ENCODE measurements around the gene NPAS3.
"Not testable (repeated sequence)": the region's sequence is repeated elsewhere in the genome, so short reads cannot be mapped to it uniquely, and the experiment has no call there.

The NPAS3 gene

DNA sequence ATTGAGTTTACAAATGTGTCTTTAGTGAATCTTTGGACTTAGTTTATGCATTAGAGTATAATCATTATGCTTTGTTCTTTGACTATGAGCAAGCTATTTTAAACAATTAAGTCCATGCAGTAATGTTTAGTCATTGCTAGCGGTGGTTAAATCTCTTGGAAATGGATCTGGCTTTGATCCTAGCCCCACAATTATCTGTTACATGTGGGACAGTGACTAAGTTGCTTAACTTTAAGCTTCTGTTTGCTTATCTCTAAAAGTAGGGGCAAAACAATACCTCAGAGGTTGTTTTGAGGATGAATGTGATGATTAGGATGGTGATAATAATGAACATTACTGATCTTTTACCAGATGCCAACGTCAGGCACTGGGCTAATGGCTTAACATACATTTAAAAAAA is 124.2 kb downstream of the NPAS3 start:
- in situ Hi-C loops (cut with HindIII; ENCODE audit: low sequenced_read_pairs): no loop called here

DNA sequence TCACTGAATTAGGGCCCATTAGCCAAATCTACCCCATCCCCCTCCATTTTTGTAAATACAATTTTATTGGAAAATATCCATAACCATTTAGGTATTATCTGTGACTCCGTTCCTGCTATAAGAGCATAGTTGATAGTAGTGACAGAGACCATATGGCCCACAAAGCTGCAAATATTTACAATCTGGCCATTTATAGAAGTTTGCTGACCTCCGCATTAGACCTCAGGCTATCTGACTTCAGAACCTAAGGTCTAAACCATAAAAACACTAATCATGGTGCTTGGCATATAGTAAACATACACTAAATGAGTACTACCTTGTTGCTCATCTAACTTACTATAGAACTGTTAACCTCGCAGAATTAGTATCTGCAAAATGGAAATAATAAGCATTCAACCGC is 124.8 kb downstream of the NPAS3 start:
- in situ Hi-C loops (cut with HindIII; ENCODE audit: low sequenced_read_pairs): no loop called here

DNA sequence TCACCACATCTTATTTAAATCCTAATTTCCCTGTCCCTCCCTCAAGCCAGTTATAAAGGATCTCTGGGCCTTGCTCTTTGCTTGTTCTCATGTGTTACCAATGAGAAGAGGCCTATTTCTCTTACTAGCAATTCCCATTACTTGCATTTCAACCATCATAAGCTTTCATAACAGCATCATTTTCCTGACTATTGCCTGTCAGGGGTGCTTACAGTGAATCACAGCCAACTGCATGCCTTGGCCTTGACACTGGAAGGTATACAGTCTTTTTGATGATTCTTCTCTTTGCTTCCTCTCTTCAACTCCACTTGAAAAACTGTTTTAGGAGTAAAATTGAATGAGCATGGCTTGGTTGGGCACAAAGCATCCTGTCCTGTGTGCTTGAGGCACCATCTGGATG is 127.0 kb downstream of the NPAS3 start:
- in situ Hi-C loops (cut with HindIII; ENCODE audit: low sequenced_read_pairs): no loop called here

DNA sequence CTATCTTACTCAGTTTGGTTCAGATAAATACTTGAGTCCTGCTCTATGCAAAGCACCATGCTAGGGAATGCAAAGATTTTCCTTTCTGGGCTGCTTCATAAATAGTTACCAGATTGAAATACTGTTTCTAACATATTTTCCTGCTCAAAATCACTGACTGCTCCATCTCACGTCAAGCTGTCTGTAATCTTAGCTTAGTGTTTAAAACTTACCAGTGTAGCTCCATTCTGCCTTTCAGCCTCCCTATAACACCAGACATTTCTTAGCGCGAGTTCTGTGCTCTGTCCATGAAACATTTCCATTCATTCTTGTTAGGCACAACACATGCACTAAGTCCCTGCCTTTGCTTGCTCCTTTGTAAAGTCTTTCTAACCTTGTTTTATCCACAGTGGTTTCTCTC is 129.4 kb downstream of the NPAS3 start:
- in situ Hi-C loops (cut with HindIII; ENCODE audit: low sequenced_read_pairs): no loop called here

DNA sequence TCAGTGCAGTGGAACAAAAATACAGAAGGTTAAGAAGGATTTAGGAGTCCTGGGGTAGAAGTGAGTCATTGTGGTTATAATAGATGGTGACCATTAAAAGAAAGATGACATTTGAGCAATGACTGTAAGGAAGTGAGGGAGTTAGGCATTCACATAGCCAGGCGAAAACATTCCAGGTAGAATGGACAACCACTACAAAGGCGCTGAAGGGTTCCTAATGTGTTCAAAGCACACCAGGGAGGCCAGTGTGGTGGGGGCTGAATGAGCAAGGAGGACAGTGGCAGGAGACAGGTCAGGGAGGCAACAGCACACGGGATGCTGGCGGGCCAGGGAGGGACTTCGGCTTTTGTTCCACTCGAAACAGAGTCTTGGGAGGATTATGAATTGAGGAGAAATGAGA is 129.9 kb downstream of the NPAS3 start:
- in situ Hi-C loops (cut with HindIII; ENCODE audit: low sequenced_read_pairs): no loop called here

DNA sequence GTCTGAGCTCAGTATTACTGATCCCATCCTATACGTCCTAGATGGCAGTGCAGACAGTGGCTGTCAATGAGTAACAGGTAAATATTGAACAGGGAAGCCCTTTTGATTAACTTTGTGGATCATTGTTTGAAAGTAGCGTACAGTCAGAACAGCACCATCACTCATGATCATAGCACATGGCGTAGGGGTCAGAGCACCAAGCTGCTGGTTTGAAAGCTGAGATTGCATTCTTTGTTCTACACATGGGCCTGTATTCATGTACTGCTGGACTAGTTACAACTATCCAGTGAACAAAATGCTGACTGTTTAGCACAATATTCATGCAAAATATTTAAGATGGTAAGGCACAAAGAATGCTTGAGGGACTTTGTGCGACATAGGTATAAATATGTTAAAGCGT is 131.8 kb downstream of the NPAS3 start:
- in situ Hi-C loops (cut with HindIII; ENCODE audit: low sequenced_read_pairs): no loop called here

DNA sequence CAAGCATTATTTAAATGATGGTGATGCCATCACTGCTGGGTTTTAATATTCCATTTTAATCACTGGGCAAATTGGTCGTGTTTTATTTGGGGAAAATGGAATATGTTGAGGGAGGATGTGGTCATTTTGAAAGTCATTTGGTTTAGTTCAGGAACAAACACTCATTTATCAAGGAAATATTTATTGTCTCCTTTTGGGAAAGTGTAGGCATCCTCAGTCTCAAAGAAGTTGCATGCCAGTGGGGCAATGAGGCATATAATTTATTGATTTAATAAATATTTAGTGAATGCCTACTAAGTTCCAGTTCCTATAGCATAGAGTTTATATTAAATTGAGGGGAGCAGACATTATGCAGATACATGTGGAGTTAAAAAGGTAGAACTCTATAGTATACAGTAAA is 134.3 kb downstream of the NPAS3 start:
- in situ Hi-C loops (cut with HindIII; ENCODE audit: low sequenced_read_pairs): no loop called here

DNA sequence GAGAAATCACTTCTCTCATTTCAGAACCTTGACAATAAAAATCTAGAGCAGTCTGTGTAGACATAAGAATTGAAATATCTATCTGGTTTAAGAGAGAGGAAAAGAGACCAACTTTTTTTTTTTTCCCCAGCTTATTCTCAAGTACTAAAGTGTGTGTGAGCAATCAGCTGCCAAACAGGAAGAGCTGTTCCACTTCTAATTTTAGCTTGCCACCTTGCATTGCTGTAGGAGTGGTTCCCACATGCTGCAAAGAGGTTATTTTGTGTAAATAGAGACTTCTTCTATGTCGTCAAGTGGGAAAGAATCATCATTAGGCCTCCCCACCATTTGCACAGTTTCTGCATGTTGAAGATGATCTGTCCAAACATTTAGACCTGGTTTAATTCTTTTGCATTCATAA is 142.6 kb downstream of the NPAS3 start:
- in situ Hi-C loops (cut with HindIII; ENCODE audit: low sequenced_read_pairs): no loop called here

DNA sequence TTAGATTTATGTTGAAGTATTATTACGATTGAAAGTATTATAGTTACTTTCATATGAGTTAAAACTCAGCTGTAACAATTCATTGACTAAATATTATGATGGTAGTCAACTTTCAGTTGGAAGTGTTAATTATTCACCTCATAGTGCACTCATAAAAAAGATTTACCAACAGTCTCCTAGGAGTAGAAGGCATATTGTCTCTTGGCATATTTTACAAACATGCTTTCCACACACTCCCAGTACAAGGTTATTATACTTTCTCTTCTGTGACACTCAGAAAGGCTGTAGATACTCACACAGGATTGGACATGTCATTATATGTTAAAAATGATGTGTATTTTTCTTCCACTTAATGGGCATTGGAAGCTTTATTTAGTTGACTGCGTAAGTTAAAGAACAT is 147.1 kb downstream of the NPAS3 start:
- in situ Hi-C loops (cut with HindIII; ENCODE audit: low sequenced_read_pairs): no loop called here

DNA sequence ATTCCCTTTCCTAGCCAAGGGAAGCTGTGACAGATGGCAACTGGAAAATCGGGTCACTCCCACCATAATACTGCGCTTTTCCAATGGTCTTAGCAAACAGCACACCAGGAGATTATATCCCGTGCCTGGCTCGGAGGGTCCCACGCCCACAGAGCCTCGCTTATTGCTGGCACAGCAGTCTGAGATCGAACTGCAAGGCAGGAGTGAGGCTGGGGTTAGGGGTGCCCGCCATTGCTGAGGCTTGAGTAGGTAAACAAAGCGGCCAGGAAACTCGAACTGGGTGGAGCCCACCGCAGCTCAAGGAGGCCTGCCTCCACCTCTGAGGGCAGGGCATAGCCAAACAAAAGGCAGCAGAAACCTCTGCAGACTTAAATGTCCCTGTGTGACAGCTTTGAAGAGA is 149.6 kb downstream of the NPAS3 start:
- in situ Hi-C loops (cut with HindIII; ENCODE audit: low sequenced_read_pairs): not testable (repeated sequence)

DNA sequence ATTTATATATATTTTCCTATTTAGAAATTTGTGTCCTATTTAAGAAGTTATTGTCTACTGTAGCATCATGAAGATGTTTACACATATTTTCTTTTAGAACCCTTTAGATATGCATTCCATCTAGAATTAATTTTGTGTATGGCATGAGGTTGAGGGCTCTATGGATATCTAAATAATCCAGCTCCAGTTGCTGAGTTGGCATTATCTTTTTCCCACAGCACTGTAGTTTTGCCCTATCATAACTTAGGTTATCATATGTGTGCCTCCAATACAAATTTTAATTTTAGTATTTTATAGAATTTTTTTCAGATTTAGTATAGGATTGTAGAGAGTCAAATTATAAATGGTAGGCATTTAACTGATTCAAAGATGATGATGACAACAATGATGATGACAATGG is 159.3 kb downstream of the NPAS3 start:
- in situ Hi-C loops (cut with HindIII; ENCODE audit: low sequenced_read_pairs): no loop called here

DNA sequence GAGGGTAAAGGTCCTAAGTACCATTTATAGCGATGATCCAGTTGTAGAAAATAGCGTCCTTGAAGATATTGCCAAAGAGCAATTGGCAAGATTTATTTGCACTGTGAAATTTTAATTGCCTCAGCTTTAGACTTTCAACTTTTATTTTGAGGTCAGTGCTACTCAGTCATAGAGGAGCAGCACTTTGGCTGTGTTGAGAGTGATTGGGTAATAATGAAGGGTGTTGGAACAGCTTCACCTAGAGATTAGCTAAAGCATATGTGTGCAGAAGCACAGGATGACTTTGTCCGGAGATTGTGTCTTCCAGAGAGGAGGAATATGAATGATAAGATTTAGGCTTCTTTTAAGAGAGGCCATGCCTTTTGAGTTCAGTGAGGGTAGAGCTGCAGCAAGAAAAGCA is 164.8 kb downstream of the NPAS3 start:
- in situ Hi-C loops (cut with HindIII; ENCODE audit: low sequenced_read_pairs): no loop called here

DNA sequence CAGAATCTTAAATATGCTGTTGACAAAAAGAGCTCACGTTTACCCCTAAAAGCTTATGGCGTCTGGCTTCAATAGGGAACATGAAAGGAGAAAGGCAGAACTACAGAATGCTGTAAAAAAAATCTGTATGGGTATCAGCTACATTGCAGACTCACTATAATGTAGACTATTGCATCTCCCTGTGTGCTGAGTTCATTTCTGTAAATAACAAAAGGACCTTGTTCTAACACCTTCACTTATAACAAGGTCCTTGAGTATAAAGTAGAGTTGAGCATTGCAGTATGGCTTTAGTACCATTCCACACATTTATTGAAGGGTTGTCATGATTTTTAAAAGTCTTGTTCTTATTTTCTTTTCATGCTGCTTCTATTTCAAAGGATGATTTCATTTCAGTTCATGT is 165.3 kb downstream of the NPAS3 start:
- in situ Hi-C loops (cut with HindIII; ENCODE audit: low sequenced_read_pairs): no loop called here

DNA sequence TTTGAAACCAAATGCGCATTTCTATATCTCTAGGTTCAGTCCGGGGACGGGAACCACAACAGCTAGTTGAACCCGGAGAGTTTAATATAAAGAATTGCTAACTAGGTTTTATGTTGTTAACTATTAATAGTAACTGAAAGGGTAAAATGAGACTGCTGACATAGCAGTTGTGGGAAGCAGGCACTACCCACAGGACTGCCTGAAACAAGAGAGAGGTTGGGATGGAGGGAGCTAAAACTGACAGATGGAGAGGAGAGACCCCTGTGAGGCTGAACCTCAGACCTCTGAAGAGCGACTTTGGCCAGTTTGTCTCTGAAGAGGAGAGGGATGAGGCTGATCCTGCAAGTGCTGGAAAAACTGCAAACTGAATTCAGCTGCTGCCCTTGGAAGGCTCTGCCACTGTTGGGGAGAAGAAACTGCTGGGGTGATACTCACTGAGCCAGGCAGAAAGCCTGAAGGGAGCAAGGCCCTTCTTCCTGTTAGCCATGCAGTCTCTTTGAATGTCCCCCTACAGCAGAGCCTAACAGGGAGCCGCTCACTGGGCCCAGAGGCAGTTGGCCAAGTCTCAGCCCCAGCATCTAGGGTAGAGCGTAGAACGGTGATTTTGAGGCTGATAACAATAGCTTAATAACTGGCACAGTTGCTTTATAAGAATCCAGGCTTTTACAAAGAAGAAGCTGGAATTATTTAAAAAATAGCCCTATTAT is 172.2 kb downstream of the NPAS3 start:
- in situ Hi-C loops (cut with HindIII; ENCODE audit: low sequenced_read_pairs): no loop called here

DNA sequence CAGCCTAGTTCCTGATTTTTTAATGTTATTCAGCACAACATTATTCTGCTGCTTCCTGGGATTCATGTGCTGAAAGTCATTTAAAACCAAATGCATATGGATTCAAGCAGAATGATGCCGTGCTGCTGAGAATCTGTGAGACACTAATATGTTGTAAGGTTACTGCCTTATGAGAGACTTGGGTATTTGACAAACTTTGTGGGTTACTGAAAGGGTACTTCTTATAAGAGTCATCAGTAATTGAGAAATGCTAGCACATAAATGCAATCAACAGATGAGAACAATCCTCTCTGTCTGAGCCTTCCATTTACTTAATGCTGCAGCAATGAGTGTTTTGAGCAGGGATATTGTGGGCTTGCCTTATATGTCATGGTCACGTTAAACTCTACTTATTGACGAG is 175.7 kb downstream of the NPAS3 start:
- in situ Hi-C loops (cut with HindIII; ENCODE audit: low sequenced_read_pairs): no loop called here

DNA sequence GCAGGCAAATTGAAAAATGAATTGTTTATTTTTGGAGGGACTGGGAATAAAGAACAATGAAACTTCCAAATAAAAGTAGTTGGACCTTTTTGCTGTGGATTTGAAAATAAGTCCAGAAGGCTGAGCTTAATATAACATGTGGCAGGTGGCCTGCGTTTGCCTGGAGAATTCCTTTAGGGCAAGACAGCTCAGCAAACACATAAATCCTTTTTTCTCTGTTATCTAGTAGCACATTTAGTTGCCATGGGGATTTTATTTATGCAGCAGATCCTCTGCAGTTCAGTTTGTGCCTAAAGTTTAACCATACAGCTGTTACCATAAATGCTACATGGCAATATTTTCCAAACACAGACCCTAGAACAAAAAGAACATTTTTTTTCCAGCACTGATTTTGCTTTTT is 180.0 kb downstream of the NPAS3 start:
- in situ Hi-C loops (cut with HindIII; ENCODE audit: low sequenced_read_pairs): no loop called here

DNA sequence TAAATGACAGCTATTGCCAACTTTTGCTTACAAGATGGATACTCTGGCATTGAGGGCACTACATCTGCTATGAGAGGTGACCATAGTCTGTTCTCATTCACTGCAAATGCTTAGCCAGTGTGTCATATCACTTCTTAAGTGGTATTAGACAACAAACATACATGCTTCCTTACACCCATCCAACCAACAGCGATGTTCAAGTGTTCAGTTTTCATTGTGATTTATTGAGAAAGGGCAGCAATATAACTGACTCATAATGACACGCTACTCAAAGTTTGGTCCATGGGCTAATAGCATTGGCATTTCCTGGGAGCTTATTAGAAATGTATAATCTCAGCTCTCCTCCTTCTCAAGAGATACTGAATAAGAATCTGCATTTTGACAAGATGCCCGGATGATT is 181.7 kb downstream of the NPAS3 start:
- in situ Hi-C loops (cut with HindIII; ENCODE audit: low sequenced_read_pairs): no loop called here

DNA sequence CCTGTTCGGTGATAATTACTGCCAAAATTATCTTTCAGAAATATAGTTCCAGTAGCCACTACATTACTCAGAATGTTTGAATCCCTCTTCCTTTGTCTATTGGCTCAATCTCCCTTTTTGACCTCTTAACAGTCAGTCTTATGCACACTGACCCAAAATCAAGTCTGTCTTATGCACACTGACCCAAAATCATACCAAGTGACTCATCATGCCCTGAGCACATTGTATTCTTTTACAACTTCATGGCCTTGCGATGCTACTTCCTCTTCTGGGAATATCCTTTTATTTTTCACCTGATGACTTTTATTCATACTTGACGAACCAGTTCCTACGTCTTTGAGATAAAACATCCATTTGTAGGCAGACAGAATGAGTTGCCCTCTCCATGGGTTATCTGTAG is 182.3 kb downstream of the NPAS3 start:
- in situ Hi-C loops (cut with HindIII; ENCODE audit: low sequenced_read_pairs): no loop called here

DNA sequence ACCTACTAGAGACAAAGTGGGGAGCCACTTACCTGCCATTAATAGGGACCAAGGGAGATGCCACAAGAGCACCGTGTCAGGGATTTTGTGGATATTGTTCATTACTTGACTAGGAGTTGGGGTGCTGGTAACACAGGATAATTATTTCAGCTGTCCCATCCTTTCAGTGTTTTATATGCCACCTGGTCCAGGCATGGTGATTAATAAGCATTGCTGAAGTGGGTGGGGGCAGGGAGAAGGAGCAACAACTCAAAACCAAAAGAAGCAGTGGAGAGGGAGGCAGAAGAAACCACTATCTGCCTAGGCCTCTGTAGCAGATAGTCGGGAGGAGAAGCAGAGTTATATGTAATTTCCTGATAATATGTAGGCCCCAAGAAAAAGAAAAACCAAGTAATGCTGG is 184.6 kb downstream of the NPAS3 start:
- in situ Hi-C loops (cut with HindIII; ENCODE audit: low sequenced_read_pairs): no loop called here

DNA sequence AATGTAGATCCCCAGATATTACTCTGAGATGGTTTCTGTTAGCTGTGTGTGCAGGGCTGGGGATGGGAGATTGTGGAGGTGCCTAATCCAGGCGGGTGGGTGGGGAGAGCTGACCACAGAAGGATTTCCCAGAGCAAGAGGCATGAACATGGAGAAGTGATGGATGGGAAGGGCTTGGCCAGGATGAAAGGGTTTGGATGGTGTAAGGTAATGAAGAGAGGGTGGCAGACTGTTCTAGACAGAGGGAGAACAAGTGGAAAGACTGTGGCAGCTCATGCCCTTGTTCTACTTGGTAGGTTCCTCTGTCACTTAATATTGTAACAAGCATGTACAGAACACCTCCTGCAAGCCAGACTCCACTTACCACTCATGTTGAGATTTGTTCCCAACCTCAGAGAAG is 187.8 kb downstream of the NPAS3 start:
- in situ Hi-C loops (cut with HindIII; ENCODE audit: low sequenced_read_pairs): no loop called here

DNA sequence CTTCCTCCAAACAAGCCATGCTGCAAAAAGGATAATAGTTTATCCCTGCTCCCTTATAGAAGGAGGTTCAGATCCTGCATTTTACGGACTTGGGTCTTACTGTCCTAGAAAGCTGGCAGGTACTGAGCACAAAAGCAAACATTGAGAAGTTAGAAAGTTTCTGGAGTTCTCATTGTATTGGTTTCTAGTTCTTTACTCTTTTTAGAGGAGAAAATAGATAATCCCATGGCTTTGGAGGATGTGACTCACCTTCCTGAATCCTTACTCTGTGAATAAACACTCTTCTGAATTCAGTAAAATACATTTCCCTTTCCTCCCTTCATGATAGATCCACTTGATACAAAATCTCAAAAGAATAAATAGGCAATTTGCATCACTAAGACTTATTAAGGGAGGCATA is 188.9 kb downstream of the NPAS3 start:
- in situ Hi-C loops (cut with HindIII; ENCODE audit: low sequenced_read_pairs): no loop called here

DNA sequence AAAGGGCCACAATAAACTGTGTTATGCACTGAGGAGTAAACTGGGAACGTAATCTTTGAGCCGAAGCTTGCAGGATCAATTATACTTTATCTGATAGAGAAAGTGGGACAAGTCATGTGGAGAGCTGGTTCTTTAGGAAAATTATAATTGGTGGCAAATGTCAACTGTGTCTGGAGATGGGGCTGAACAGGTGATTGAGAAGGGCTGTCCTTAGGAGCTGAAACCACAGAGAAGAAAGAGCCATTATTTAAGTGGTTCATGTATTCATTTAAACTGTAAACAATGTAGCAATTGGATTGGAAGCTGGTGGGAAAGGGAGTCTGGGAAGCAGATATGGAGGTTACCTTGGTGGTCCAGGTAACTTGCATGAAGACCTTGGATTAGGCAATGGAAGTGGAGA is 193.1 kb downstream of the NPAS3 start:
- in situ Hi-C loops (cut with HindIII; ENCODE audit: low sequenced_read_pairs): no loop called here

DNA sequence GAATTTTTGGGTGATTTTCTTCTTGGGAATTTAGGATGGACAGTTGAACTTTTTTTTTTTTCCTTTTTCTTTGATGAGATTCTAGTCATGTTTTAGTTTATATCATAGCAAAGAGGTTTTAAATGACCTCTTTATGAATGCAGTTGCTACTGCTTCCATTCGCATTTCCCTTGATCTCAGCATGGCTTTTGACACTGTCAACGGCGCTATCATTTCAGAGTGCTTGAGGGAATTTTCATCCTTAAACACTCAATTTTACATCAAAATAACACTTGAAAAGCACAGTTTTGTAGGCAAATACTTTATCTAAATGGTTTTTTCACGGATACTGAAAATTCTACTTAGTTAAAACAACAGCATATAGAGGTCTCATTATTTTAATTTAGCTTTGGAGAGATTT is 195.5 kb downstream of the NPAS3 start:
- in situ Hi-C loops (cut with HindIII; ENCODE audit: low sequenced_read_pairs): no loop called here

DNA sequence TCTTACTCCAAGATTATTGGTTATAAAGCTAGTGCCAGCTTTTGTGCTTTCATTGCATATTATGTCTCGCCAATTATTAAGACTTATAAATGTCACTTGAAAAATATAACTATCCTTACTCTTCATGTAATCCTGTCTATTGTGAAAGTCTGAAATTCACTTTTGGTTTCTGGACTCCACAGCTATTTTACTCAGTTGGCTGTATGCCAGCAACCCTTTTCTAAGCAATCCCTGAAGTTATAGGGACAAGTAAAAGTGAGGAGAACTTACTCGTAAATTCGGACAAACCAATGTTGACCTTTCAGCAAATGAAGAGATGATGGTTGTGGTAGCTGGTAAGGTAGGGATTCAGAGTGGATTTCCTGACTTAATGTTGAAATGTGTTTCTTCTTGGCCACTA is 196.3 kb downstream of the NPAS3 start:
- in situ Hi-C loops (cut with HindIII; ENCODE audit: low sequenced_read_pairs): no loop called here
